Measurements from ENCODE around the gene ERG.

The ERG gene

GRCh38 chr21:38498057-38498833 is at the start of gene ERG:
Gene ERG (minus strand): TSS chr21:38498477. CDS start chr21:38498380, 97 bp downstream.
- no peak within 1 kb of the TSS for H3K4me3 ChIP-seq (ENCODE audit: low read depth, low read length)
- TF ChIP-seq CTCF (IDR thresholded peaks at IDR 0.05; ENCODE audit: borderline replicate concordance, insufficient read depth, low read depth, low read length), result no peak

- no peak for TF ChIP-seq CTCF (IDR thresholded peaks at IDR 0.05; ENCODE audit: borderline replicate concordance, insufficient read depth, low read depth, low read length)
- H3K4me3 ChIP-seq (ENCODE audit: low read depth, low read length), result no peak overlapping the region
Measured at GRCh38 chr21:38544661-38545060, 46.4 kb upstream of the ERG start.

- H3K4me3 ChIP-seq (ENCODE audit: low read depth, low read length), result no peak overlapping the region
- no peak for TF ChIP-seq CTCF (IDR thresholded peaks at IDR 0.05; ENCODE audit: borderline replicate concordance, insufficient read depth, low read depth, low read length)
Measured at GRCh38 chr21:38542263-38542662, 44.0 kb upstream of the ERG start.

GRCh38 chr21:38538353-38538752 is 40.1 kb upstream of the ERG start:
- TF ChIP-seq CTCF (IDR thresholded peaks at IDR 0.05; ENCODE audit: borderline replicate concordance, insufficient read depth, low read depth, low read length), result no peak
- H3K4me3 ChIP-seq (ENCODE audit: low read depth, low read length), result no peak overlapping the region

- no peak for TF ChIP-seq CTCF (IDR thresholded peaks at IDR 0.05; ENCODE audit: borderline replicate concordance, insufficient read depth, low read depth, low read length)
- no peak overlapping the region for H3K4me3 ChIP-seq (ENCODE audit: low read depth, low read length)
Measured at GRCh38 chr21:38534591-38534990, 36.3 kb upstream of the ERG start.

- no peak for TF ChIP-seq CTCF (IDR thresholded peaks at IDR 0.05; ENCODE audit: borderline replicate concordance, insufficient read depth, low read depth, low read length)
- H3K4me3 ChIP-seq (ENCODE audit: low read depth, low read length), result no peak overlapping the region
Measured at GRCh38 chr21:38533887-38534286, 35.6 kb upstream of the ERG start.

GRCh38 chr21:38531591-38531990 is 33.3 kb upstream of the ERG start:
- TF ChIP-seq CTCF (IDR thresholded peaks at IDR 0.05; ENCODE audit: borderline replicate concordance, insufficient read depth, low read depth, low read length), result no peak
- no peak overlapping the region for H3K4me3 ChIP-seq (ENCODE audit: low read depth, low read length)

All from GM12875 (cell line).